ENCODE data around the gene ELMO3. TPM values are rescaled to one million over a fixed set of nuclear protein-coding genes. Genes with fewer than 3 reads are reported as not detected.

ELMO3 gene
- total and polyA plus RNA-seq, 2 donors (not counting 3 experiments of a cell fraction or from before 2014, with no cell fraction given): 3.9 to 5.7 TPM

DNA sequence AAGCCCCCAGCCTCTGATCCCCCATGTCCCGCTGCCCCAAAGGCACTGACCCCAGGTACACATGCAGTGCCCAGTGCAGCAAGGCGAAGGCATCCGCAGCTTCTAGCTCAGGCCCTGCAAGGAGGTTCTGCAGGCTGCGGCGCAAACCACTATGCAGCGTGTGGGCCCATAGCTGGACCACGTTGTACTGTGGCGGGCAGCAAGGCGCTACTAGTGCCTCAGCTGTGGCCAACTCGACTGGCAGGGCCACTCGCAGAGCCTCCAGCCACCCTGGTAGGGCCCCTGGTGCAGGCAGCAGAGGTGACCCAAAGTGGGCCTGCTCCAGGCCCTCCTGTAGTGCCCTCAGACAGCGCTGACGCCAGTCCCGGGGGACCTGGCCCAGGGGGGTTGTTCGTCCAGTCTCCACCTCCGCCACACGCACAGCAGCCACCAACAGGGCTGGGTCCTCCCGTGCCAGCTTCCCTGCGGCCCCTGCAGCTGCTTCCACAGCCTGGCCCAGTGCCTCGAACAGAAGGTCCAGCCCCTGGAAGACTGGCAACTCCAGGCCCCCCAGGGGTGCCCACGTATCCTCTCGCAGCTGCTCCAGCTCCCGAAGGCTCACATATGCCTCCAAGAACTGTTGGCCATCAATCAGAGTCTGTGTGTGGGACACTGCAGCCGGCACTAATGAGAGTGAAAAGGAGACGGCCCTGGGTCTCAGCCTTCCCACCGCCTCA is 11.6 kb upstream of the ELMO3 start:
- H3K9me3 ChIP-seq (replicated peaks; ENCODE audit: control insufficient read depth, insufficient read depth, low read length): no peaks in the 10 kb centered on the region
- H3K36me3 ChIP-seq (ENCODE audit: control insufficient read depth in 2 of 2, extremely low read depth in 1 of 2, insufficient read depth in 2 of 2, low read length in 2 of 2): no peaks in the 10 kb centered on the region
- no peak overlapping the region for H2AFZ ChIP-seq (ENCODE audit: low read depth, low read length)
- H3K4me3 ChIP-seq (replicated peaks in 1 of 3; ENCODE audit: insufficient read depth in 1 of 3, low read depth in 1 of 3, low read length in 3 of 3): no peak overlapping the region
- no peak overlapping the region for H3K27ac ChIP-seq (ENCODE audit: insufficient read depth, low read depth, low read length)
- H3K4me2 ChIP-seq (ENCODE audit: insufficient read depth, low read length): no peak overlapping the region
- no TSS peak for BruUV-seq (replicated peaks)
- no peak overlapping the region for H3K9ac ChIP-seq (replicated peaks; ENCODE audit: extremely low read depth, insufficient read depth, low read length)
- ChIA-PET CTCF (interaction anchor here (1.0 to 2.8 kb wide), 3 partner anchors 10 to 219 kb away, joined by 3 to 11 read pairs (median 5); no protein-coding TSS in a partner anchor), POLR2A (no interaction called here)
- FAIRE-seq (no peak), DNase-seq (ENCODE audit: low read depth, low spot score) (no peak)
- H3K4me1 ChIP-seq (ENCODE audit: control insufficient read depth, extremely low read depth, insufficient read depth, low read length): peaks cover 40% of the 10 kb centered on the region
- TF ChIP-seq, protein P1, sequence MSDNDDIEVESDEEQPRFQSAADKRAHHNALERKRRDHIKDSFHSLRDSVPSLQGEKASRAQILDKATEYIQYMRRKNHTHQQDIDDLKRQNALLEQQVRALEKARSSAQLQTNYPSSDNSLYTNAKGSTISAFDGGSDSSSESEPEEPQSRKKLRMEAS (IDR thresholded peaks at IDR 0.05; ENCODE audit: insufficient read depth, insufficient read length): no peak
- TF ChIP-seq, protein P2, sequence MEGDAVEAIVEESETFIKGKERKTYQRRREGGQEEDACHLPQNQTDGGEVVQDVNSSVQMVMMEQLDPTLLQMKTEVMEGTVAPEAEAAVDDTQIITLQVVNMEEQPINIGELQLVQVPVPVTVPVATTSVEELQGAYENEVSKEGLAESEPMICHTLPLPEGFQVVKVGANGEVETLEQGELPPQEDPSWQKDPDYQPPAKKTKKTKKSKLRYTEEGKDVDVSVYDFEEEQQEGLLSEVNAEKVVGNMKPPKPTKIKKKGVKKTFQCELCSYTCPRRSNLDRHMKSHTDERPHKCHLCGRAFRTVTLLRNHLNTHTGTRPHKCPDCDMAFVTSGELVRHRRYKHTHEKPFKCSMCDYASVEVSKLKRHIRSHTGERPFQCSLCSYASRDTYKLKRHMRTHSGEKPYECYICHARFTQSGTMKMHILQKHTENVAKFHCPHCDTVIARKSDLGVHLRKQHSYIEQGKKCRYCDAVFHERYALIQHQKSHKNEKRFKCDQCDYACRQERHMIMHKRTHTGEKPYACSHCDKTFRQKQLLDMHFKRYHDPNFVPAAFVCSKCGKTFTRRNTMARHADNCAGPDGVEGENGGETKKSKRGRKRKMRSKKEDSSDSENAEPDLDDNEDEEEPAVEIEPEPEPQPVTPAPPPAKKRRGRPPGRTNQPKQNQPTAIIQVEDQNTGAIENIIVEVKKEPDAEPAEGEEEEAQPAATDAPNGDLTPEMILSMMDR (IDR thresholded peaks at IDR 0.05; ENCODE audit: extremely low read depth in 1 of 2, insufficient read depth in 1 of 2, low read depth in 1 of 2, low read length in 2 of 2): no peak
- no peak for TF ChIP-seq MYC (IDR thresholded peaks at IDR 0.05; ENCODE audit: low read depth, low read length)
- TF ChIP-seq EZH2 (IDR thresholded peaks at IDR 0.05; ENCODE audit: borderline replicate concordance, low read depth, low read length, severe bottlenecking): no peak
- no peak for TF ChIP-seq FOS (IDR thresholded peaks at IDR 0.05; ENCODE audit: borderline replicate concordance, insufficient read depth, low read length)
- no peak for TF ChIP-seq POLR2A (IDR thresholded peaks at IDR 0.05; ENCODE audit: low read depth, low read length)
- TF ChIP-seq POLR2AphosphoS5 (IDR thresholded peaks at IDR 0.05; ENCODE audit: insufficient read depth, low read depth, low read length): no peak
- TF ChIP-seq JUN (IDR thresholded peaks at IDR 0.05; ENCODE audit: borderline replicate concordance, insufficient read depth, insufficient read length, low read depth): no peak
- TF ChIP-seq GATA2 (IDR thresholded peaks at IDR 0.05; ENCODE audit: insufficient read depth, insufficient read length, low read depth, low read length): no peak
- intact Hi-C loops (cut with micrococcal nuclease) (no loop called here), dilution Hi-C loops (cut with MboI; ENCODE audit: extremely low pct_ligation_motif_present, low sequenced_read_pairs) (no loop called here)
- H3K79me2 ChIP-seq (ENCODE audit: control insufficient read depth, insufficient read depth, low read length): peaks cover 13% of the 10 kb centered on the region
- H3K27me3 ChIP-seq (ENCODE audit: control insufficient read depth in 2 of 2, insufficient read depth in 2 of 2, low read length in 2 of 2): no peaks in the 10 kb centered on the region
- H3K9me1 ChIP-seq (replicated peaks; ENCODE audit: control insufficient read depth, extremely low read depth, insufficient read depth, low read length): no peaks in the 10 kb centered on the region
- H4K20me1 ChIP-seq (replicated peaks; ENCODE audit: control insufficient read depth, extremely low read depth, insufficient read depth, low read length): no peaks in the 10 kb centered on the region

Data from endothelial cell of umbilical vein (primary cell).